KMS-11 (cell line): ENCODE measurements around the gene IGFBP2.

Experiments
- H2AFZ ChIP-seq: fragments of 200-600 bp; sonication (generic); 2 replicates; pipeline ENCODE4 v1.6.1; 2016; ENCODE audit warnings: antibody characterized with exemption, mixed run types, low read depth
- H3K27ac ChIP-seq: fragments of 200-600 bp; sonication (generic); 2 replicates; pipeline ENCODE4 v1.6.1; 2016; ENCODE audit warnings: mild to moderate bottlenecking, mixed run types
- H3K27me3 ChIP-seq: fragments of 200-600 bp; sonication (generic); 2 replicates; pipeline ENCODE4 v1.6.1; 2017; ENCODE audit warnings: mild to moderate bottlenecking, low read depth, mixed run types, moderate library complexity; ENCODE audit not compliant: insufficient read depth
- H3K36me3 ChIP-seq: fragments of 200-600 bp; sonication (generic); 2 replicates; pipeline ENCODE4 v1.6.1; 2017; ENCODE audit warnings: mild to moderate bottlenecking, mixed run types; ENCODE audit not compliant: insufficient read depth
- H3K4me1 ChIP-seq: fragments of 200-600 bp; sonication (generic); 2 replicates; pipeline ENCODE4 v1.6.1; 2016; ENCODE audit warnings: mild to moderate bottlenecking, low read depth, mixed run types; ENCODE audit not compliant: poor library complexity, severe bottlenecking
- H3K4me2 ChIP-seq: fragments of 200-600 bp; sonication (generic); 2 replicates; pipeline ENCODE4 v1.7.0; 2016; ENCODE audit warnings: mild to moderate bottlenecking, mixed run types
- H3K4me3 ChIP-seq: fragments of 200-600 bp; sonication (generic); IDR thresholded peaks from 2 replicates; pipeline ENCODE4 v1.6.1; 2017; ENCODE audit warnings: low read depth, low read length, mixed read lengths; ENCODE audit not compliant: insufficient read depth
- H3K79me2 ChIP-seq: fragments of 200-600 bp; sonication (generic); 2 replicates; pipeline ENCODE4 v1.6.1; 2016; ENCODE audit warnings: low read depth, mixed run types; ENCODE audit not compliant: insufficient read depth
- H3K9ac ChIP-seq: fragments of 200-600 bp; sonication (generic); 2 replicates; pipeline ENCODE4 v1.6.1; 2016; ENCODE audit warnings: mild to moderate bottlenecking, mixed run types
- H4K20me1 ChIP-seq: fragments of 200-600 bp; sonication (generic); 2 replicates; pipeline ENCODE4 v1.6.1; 2016; ENCODE audit warnings: mild to moderate bottlenecking, mixed run types; ENCODE audit not compliant: insufficient read depth
- TF ChIP-seq, protein P1 (sequence below): fragments of 200-600 bp; sonication (generic); conservative IDR thresholded peaks from 2 replicates; pipeline ENCODE4 v1.6.1; 2017; ENCODE audit warnings: low read depth, mild to moderate bottlenecking, antibody characterized with exemption, low read length, moderate library complexity, mixed read lengths

Gene IGFBP2

DNA sequence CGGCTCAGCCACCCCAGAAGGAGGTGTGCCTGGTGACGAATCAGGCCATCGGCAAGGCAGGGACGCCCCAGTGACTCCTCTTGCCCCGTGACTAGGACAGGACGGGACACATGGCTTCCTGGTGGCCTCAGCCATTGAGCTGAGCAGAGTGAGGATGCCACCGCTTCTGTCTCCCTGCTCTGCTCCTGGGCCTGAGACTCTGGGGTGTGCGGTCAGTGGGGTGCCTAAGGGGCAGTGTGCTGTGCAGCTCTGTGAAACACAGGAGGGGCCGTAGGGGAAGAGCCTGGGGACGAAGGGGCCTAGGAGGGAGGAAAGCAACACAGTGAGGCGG is 37.8 kb downstream of the IGFBP2 start:
- no peaks in the 10 kb centered on the region for H3K79me2 ChIP-seq
- no peak overlapping the region for H3K9ac ChIP-seq
- no peak overlapping the region for H3K27ac ChIP-seq
- no peaks in the 10 kb centered on the region for H3K27me3 ChIP-seq
- H3K36me3 ChIP-seq, result no peaks in the 10 kb centered on the region
- no peak overlapping the region for H2AFZ ChIP-seq
- H3K4me3 ChIP-seq, result no peak overlapping the region
- TF ChIP-seq, protein P1, sequence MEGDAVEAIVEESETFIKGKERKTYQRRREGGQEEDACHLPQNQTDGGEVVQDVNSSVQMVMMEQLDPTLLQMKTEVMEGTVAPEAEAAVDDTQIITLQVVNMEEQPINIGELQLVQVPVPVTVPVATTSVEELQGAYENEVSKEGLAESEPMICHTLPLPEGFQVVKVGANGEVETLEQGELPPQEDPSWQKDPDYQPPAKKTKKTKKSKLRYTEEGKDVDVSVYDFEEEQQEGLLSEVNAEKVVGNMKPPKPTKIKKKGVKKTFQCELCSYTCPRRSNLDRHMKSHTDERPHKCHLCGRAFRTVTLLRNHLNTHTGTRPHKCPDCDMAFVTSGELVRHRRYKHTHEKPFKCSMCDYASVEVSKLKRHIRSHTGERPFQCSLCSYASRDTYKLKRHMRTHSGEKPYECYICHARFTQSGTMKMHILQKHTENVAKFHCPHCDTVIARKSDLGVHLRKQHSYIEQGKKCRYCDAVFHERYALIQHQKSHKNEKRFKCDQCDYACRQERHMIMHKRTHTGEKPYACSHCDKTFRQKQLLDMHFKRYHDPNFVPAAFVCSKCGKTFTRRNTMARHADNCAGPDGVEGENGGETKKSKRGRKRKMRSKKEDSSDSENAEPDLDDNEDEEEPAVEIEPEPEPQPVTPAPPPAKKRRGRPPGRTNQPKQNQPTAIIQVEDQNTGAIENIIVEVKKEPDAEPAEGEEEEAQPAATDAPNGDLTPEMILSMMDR, result no peak
- H3K4me1 ChIP-seq, result no peaks in the 10 kb centered on the region
- no peaks in the 10 kb centered on the region for H4K20me1 ChIP-seq
- H3K4me2 ChIP-seq, result no peak overlapping the region

DNA sequence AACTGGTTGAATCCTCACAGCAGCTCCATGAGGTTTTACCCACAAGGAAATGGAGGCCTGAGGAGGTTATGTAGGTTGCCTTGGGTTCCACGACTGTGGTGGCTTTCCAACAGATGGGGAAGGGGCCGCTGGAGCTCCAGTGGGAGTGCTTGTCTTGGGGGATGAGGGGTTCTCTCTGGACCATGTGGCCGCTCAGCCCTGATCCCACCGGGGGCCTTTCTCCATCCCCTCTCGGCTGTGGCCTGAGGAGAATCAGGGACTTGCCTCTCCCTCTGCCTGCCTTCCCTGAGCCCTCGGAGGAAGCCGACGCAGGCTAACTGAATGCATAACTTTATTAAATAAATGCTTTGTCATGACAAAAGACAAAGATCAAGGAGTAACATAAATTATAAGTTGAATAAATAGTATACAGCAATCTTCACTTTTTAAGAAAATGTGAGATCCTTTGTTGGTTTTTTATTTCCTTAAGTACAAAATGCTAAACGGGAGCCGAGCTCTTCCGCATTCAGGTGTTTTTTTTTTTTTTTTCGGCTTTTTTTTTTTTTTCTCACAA is 38.6 kb downstream of the IGFBP2 start:
- H4K20me1 ChIP-seq, result no peaks in the 10 kb centered on the region
- no peak overlapping the region for H3K4me2 ChIP-seq
- no peak overlapping the region for H3K4me3 ChIP-seq
- H3K36me3 ChIP-seq, result no peaks in the 10 kb centered on the region
- H3K79me2 ChIP-seq, result no peaks in the 10 kb centered on the region
- H3K27ac ChIP-seq, result no peak overlapping the region
- H3K9ac ChIP-seq, result no peak overlapping the region
- H3K4me1 ChIP-seq, result no peaks in the 10 kb centered on the region
- TF ChIP-seq, protein P1, result no peak
- H2AFZ ChIP-seq, result no peak overlapping the region
- no peaks in the 10 kb centered on the region for H3K27me3 ChIP-seq

DNA sequence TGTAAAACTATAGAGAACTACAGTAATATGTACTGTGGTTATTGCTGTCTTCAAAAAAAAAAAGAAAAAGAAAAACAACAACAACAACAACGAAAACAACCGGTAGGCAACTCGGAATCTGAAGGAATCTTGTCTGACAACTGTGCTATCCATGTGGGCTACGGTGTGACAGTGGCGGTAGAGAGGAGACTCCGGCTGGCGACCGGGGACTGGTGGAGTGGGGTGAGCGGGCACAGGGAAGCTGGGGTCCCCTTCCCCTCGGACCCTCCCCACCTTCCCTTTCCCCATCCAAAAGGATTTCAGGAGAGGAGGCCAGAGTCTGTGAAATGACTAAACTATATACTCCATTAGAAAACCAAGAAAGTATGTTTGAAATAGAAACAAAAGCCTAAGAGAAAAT is 39.2 kb downstream of the IGFBP2 start:
- Histone ChIP-seq H3K79me2 (no peaks in the 10 kb centered on the region), H3K36me3 (no peaks in the 10 kb centered on the region), H2AFZ (no peak overlapping the region), H3K9ac (no peak overlapping the region), H3K27me3 (no peaks in the 10 kb centered on the region), H3K4me2 (no peak overlapping the region), H3K4me1 (no peaks in the 10 kb centered on the region), H3K27ac (no peak overlapping the region), H3K4me3 (no peak overlapping the region), H4K20me1 (no peaks in the 10 kb centered on the region)
- TF ChIP-seq, protein P1, result no peak

DNA sequence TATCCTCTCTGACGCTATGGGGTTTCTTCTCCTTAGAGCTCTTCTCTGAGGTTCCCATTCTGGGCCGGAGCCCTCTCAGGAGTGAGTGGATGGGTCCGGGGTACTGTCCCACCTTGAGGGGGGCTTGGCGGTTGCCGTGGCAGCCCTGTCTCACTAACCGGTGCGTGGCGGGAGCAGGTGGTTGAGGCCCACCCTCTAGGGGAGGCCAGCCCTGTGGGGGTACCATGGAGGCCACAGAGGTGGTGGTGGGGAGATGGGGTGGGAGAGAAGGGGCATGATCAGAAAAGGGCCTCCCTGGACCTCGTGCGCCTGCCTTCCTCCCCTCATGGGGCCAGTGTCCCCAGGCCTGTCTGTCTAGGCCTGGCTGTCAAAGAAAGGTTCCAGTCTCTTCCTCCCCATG is 39.8 kb downstream of the IGFBP2 start:
- Histone ChIP-seq H3K4me3 (no peak overlapping the region), H3K9ac (no peak overlapping the region), H3K36me3 (no peaks in the 10 kb centered on the region), H3K4me2 (no peak overlapping the region), H3K27ac (no peak overlapping the region), H2AFZ (no peak overlapping the region), H3K79me2 (no peaks in the 10 kb centered on the region), H4K20me1 (no peaks in the 10 kb centered on the region), H3K4me1 (no peaks in the 10 kb centered on the region), H3K27me3 (no peaks in the 10 kb centered on the region)
- TF ChIP-seq, protein P1, result no peak
